Activated gamma-delta T cell treated with Interleukin-2 at 50 U/mL for 16 hours (primary cell): Measurements from ENCODE around the gene CCDC159.
A peak's percentile ranks its signal among the peaks of the same experiment; 100 is the strongest.
"Not testable (repeated sequence)": the region's sequence is repeated elsewhere in the genome, so short reads cannot be mapped to it uniquely, and the experiment has no call there.

Experiments
- DNase-seq: peaks from one replicate; pipeline ENCODE4 v3.0.0-alpha.2; 2020

The CCDC159 gene

GRCh38 chr19:11338569-11339253, 7.6 kb upstream of the CCDC159 start:
- DNase-seq = no peak

- DNase-seq = peak; percentile 66
Observed at GRCh38 chr19:11339254-11340098, 6.8 kb upstream of the CCDC159 start, which contains the start of gene RAB3D. Gene RAB3D, minus strand, starts transcription at chr19:11339657. Its CDS starts 2,258 bp downstream, at chr19:11337399.

GRCh38 chr19:11340099-11340467, 6.2 kb upstream of the CCDC159 start:
- DNase-seq = not testable (repeated sequence)

GRCh38 chr19:11342429-11342828, 3.9 kb upstream of the CCDC159 start:
- no peak for DNase-seq

- DNase-seq = no peak
Observed at GRCh38 chr19:11345122-11345803, 1.1 kb upstream of the CCDC159 start.

GRCh38 chr19:11347546-11348039, 1.3 kb downstream of the CCDC159 start:
- no peak for DNase-seq

- no peak for DNase-seq
Observed at GRCh38 chr19:11349171-11349570, 2.9 kb downstream of the CCDC159 start.

- not testable (repeated sequence) for DNase-seq
Observed at GRCh38 chr19:11354102-11354501, 7.8 kb downstream of the CCDC159 start.

- peak; percentile 76 for DNase-seq
Observed at GRCh38 chr19:11355160-11356073, 9.1 kb downstream of the CCDC159 start, which contains the start of gene PLPPR2. Gene PLPPR2, plus strand, starts transcription at chr19:11355432. Its CDS starts 2,242 bp downstream, at chr19:11357674.

- no peak for DNase-seq
Observed at GRCh38 chr19:11356074-11356397, 9.7 kb downstream of the CCDC159 start.

GRCh38 chr19:11356676-11357550, 10.6 kb downstream of the CCDC159 start:
- no peak for DNase-seq

GRCh38 chr19:11359421-11359820, 13.1 kb downstream of the CCDC159 start:
- no peak for DNase-seq

GRCh38 chr19:11361037-11361770, 14.9 kb downstream of the CCDC159 start:
- no peak for DNase-seq

GRCh38 chr19:11361771-11362731, 15.7 kb downstream of the CCDC159 start:
- no peak for DNase-seq

GRCh38 chr19:11363881-11364280, 17.6 kb downstream of the CCDC159 start:
- no peak for DNase-seq

- no peak for DNase-seq
Observed at GRCh38 chr19:11364296-11364904, 18.1 kb downstream of the CCDC159 start.

GRCh38 chr19:11364935-11365334, 18.6 kb downstream of the CCDC159 start:
- DNase-seq = no peak

- DNase-seq = no peak
Observed at GRCh38 chr19:11365557-11366117, 19.3 kb downstream of the CCDC159 start.
